Upper lobe of left lung (tissue), 4 donors: ENCODE measurements around the gene NEURL2.

Experiments
- CTCF ChIP-seq, 6 experiments: fragments of 450-650 bp in 4 of 6; fragments of 200-600 bp in 2 of 6; sonication (generic) in 2 of 6; IDR thresholded peaks; one replicate each; pipeline ENCODE4 v1.5.1; 2016 to 2019; ENCODE audit warnings: antibody characterized with exemption in 6 of 6
- EP300 ChIP-seq, 4 donors: sonication (generic); formaldehyde crosslinking; IDR thresholded peaks; one replicate each; pipeline ENCODE4 v1.5.1; 2017; ENCODE audit warnings: antibody characterized with exemption in 4 of 4, control low read depth in 2 of 4
- POLR2A ChIP-seq, 4 donors: fragments of 450-650 bp; IDR thresholded peaks; one replicate each; pipeline ENCODE4 v1.5.1; 2016 to 2017; ENCODE audit warnings: antibody characterized with exemption in 4 of 4, mild to moderate bottlenecking in 2 of 4
- POLR2AphosphoS5 ChIP-seq, 2 donors: sonication (generic); formaldehyde crosslinking; IDR thresholded peaks; one replicate each; pipeline ENCODE4 v1.5.1; 2017; ENCODE audit warnings: antibody characterized with exemption in 2 of 2

DNA sequence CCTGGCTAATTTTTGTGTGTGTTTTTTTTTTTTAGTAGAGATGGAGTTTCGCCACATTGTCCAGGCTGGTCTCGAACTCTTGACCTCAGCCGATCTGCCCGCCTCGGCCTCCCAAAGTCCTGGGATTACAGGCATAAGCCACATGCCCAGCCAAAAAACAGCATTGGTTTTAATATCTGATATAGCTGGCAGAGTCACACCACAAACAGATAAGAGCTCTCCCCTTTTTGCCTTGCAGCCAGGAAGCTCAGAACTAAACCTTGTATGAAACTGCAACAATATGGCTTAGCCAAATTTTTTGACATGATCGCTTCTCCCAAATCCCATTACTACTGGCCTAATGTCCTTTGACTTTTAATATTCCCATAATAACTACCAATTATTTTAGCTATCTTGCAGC lies 38.7 kb downstream of the NEURL2 start:
- TF ChIP-seq POLR2A (IDR thresholded peaks at IDR 0.05), result no peak
- TF ChIP-seq CTCF (IDR thresholded peaks at IDR 0.05), result no peak
- no peak for TF ChIP-seq EP300 (IDR thresholded peaks at IDR 0.05)
- no peak for TF ChIP-seq POLR2AphosphoS5 (IDR thresholded peaks at IDR 0.05)
